Esophagus muscularis mucosa (tissue), 4 donors: Measurements from ENCODE around the gene ARHGAP4.
A peak's percentile ranks its signal among the peaks of the same experiment; 100 is the strongest.

ENCODE experiments used
- CTCF ChIP-seq, 3 experiments: fragments of 200-600 bp in 2 of 3; fragments of 450-650 bp in 1 of 3; sonication (generic) in 2 of 3; IDR thresholded peaks; one replicate each; pipeline ENCODE4 v1.5.1; 2017 to 2019; ENCODE audit warnings: antibody characterized with exemption in 3 of 3, mild to moderate bottlenecking in 2 of 3, moderate library complexity in 1 of 3
- EP300 ChIP-seq: sonication (generic); formaldehyde crosslinking; IDR thresholded peaks from one replicate; pipeline ENCODE4 v1.6.1; 2017; ENCODE audit warnings: antibody characterized with exemption
- POLR2A ChIP-seq: fragments of 450-650 bp; IDR thresholded peaks from one replicate; pipeline ENCODE4 v1.6.1; 2017; ENCODE audit warnings: antibody characterized with exemption, moderate library complexity, mild to moderate bottlenecking, low read depth
- POLR2AphosphoS5 ChIP-seq, 2 donors: sonication (generic); formaldehyde crosslinking; IDR thresholded peaks; one replicate each; pipeline ENCODE4 v1.6.1; 2017; ENCODE audit warnings: antibody characterized with exemption in 2 of 2

GRCh38 chrX:153922932-153923857 lies 2.9 kb downstream of the ARHGAP4 start:
- TF ChIP-seq POLR2A (no peak), POLR2AphosphoS5 (IDR thresholded peaks at IDR 0.05) (peak in 1 of 2 donors; percentile 47), CTCF (IDR thresholded peaks at IDR 0.05) (peak; percentile 36 to 65 (median 42)), EP300 (no peak)
